Measurements from ENCODE around the gene PTPRD.

The PTPRD gene

GRCh38 chr9:9631284-9631683 lies 981.5 kb downstream of the PTPRD start:
- H3K4me3 ChIP-seq (ENCODE audit: low read depth, low read length), result no peak overlapping the region
- DNase-seq (ENCODE audit: low read depth, low spot score), result no peak
- POLR2A ChIA-PET, result no interaction called here
- TF ChIP-seq, protein P1, sequence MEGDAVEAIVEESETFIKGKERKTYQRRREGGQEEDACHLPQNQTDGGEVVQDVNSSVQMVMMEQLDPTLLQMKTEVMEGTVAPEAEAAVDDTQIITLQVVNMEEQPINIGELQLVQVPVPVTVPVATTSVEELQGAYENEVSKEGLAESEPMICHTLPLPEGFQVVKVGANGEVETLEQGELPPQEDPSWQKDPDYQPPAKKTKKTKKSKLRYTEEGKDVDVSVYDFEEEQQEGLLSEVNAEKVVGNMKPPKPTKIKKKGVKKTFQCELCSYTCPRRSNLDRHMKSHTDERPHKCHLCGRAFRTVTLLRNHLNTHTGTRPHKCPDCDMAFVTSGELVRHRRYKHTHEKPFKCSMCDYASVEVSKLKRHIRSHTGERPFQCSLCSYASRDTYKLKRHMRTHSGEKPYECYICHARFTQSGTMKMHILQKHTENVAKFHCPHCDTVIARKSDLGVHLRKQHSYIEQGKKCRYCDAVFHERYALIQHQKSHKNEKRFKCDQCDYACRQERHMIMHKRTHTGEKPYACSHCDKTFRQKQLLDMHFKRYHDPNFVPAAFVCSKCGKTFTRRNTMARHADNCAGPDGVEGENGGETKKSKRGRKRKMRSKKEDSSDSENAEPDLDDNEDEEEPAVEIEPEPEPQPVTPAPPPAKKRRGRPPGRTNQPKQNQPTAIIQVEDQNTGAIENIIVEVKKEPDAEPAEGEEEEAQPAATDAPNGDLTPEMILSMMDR (IDR thresholded peaks at IDR 0.05; ENCODE audit: insufficient read depth, low read length, missing control alignments), result no peak
- CTCF ChIA-PET, result no interaction called here

GRCh38 chr9:9625248-9625647 lies 987.6 kb downstream of the PTPRD start:
- H3K4me3 ChIP-seq (ENCODE audit: low read depth, low read length), result no peak overlapping the region
- POLR2A ChIA-PET, result no interaction called here
- CTCF ChIA-PET, result no interaction called here
- TF ChIP-seq, protein P1 (IDR thresholded peaks at IDR 0.05; ENCODE audit: insufficient read depth, low read length, missing control alignments), result no peak
- DNase-seq (ENCODE audit: low read depth, low spot score), result no peak

DNA sequence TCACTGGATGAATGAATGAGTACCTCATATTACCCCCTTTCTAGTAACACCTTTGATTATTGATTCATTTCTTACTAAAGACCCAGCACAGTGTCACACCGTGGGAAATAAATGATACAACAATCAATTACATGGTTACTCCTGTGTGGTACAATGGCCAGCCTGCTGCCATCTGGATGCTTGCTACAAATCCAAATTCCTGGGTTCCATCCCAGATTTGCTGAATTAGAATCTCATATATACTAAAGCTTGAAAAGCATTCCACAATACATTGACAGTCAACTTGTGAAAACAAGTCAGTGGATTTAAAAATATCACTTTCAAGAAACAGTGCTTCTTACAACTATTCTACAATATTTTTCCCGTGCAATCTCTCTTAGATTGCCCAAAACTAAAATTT lies 989.3 kb downstream of the PTPRD start:
- TF ChIP-seq, protein P1 (IDR thresholded peaks at IDR 0.05; ENCODE audit: insufficient read depth, low read length, missing control alignments), result no peak
- no peak overlapping the region for H3K4me3 ChIP-seq (ENCODE audit: low read depth, low read length)
- DNase-seq (ENCODE audit: low read depth, low spot score), result no peak
- ChIA-PET POLR2A (no interaction called here), CTCF (no interaction called here)

- TF ChIP-seq, protein P1 (IDR thresholded peaks at IDR 0.05; ENCODE audit: insufficient read depth, low read length, missing control alignments), result no peak
- POLR2A ChIA-PET, result no interaction called here
- H3K4me3 ChIP-seq (ENCODE audit: low read depth, low read length), result no peak overlapping the region
- CTCF ChIA-PET, result no interaction called here
- no peak for DNase-seq (ENCODE audit: low read depth, low spot score)
These were observed 991.4 kb downstream of the PTPRD start for GRCh38 chr9:9621355-9621940.

DNA sequence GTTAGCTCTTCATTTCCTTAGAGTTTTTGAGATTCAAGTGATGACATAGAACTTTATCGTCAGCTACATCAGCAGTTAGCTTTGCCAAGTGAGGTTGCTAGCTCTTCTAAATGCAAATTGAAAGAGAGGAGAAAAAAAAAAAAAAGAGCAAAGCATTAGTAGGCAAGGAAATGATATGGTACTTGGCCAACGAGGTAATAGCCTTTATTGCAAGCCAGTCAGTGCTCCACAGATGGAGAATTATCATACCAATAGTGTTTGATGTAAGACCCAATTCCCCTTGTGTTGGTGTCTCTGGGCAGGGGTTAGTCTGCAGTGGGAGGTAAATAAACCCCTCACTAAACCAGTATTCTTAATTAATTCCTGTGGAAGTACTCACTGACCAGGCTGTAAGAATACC lies 992.1 kb downstream of the PTPRD start:
- TF ChIP-seq, protein P1 (IDR thresholded peaks at IDR 0.05; ENCODE audit: insufficient read depth, low read length, missing control alignments), result no peak
- no peak for DNase-seq (ENCODE audit: low read depth, low spot score)
- POLR2A ChIA-PET, result no interaction called here
- CTCF ChIA-PET, result no interaction called here
- no peak overlapping the region for H3K4me3 ChIP-seq (ENCODE audit: low read depth, low read length)

DNA sequence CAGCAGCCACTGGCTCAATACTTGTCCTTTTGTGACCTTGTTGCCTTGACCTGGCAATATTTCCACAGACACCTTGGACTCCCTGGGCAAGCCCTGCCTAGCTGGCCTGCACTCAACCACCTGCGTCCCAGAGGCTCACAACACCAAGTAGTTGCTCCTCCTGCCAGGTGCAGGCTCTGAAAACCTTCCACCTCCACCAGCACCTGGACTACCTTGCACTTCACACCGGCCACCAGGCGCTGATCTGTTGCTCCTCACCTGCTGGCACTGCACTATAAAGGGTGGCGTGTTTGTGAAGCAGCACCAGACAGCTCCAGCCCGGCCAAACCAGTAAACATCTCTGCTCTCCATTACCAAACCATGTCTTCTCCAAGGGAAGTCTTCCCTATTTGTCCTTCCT lies 997.7 kb downstream of the PTPRD start:
- ChIA-PET POLR2A (no interaction called here), CTCF (no interaction called here)

More for the DNA sequence above, 997.7 kb downstream of the PTPRD start:
- TF ChIP-seq, protein P1 (IDR thresholded peaks at IDR 0.05; ENCODE audit: insufficient read depth, low read length, missing control alignments), result no peak
- no peak overlapping the region for H3K4me3 ChIP-seq (ENCODE audit: low read depth, low read length)
- DNase-seq (ENCODE audit: low read depth, low spot score), result no peak

Measured in AG04449 (cell line).